BLaER1 (cell line): ENCODE measurements around the gene RBSN.

Experiments used
- H3K27ac ChIP-seq: shearing (Covaris generic); formaldehyde crosslinking; 2 replicates; pipeline ENCODE4 v1.8.1; 2022
- H3K27me3 ChIP-seq: shearing (Covaris generic); formaldehyde crosslinking; 2 replicates; pipeline ENCODE4 v1.8.1; 2022
- H3K36me3 ChIP-seq: shearing (Covaris generic); formaldehyde crosslinking; 2 replicates; pipeline ENCODE4 v1.8.1; 2022
- H3K4me1 ChIP-seq: shearing (Covaris generic); formaldehyde crosslinking; 2 replicates; pipeline ENCODE4 v1.8.1; 2022
- H3K4me2 ChIP-seq: shearing (Covaris generic); formaldehyde crosslinking; 2 replicates; pipeline ENCODE4 v1.8.1; 2022
- H3K4me3 ChIP-seq: shearing (Covaris generic); formaldehyde crosslinking; 2 replicates; pipeline ENCODE4 v1.8.1; 2022
- H3K9ac ChIP-seq: shearing (Covaris generic); formaldehyde crosslinking; 2 replicates; pipeline ENCODE4 v1.8.1; 2022
- H3K9me3 ChIP-seq: shearing (Covaris generic); formaldehyde crosslinking; 2 replicates; pipeline ENCODE4 v1.8.1; 2022
- H4K20me1 ChIP-seq: shearing (Covaris generic); formaldehyde crosslinking; 2 replicates; pipeline ENCODE4 v1.8.1; 2022
- Cebpa-rat ChIP-seq: shearing (Covaris generic); IDR thresholded peaks from 2 replicates; pipeline ENCODE4 v1.8.1; 2022

The RBSN gene

DNA sequence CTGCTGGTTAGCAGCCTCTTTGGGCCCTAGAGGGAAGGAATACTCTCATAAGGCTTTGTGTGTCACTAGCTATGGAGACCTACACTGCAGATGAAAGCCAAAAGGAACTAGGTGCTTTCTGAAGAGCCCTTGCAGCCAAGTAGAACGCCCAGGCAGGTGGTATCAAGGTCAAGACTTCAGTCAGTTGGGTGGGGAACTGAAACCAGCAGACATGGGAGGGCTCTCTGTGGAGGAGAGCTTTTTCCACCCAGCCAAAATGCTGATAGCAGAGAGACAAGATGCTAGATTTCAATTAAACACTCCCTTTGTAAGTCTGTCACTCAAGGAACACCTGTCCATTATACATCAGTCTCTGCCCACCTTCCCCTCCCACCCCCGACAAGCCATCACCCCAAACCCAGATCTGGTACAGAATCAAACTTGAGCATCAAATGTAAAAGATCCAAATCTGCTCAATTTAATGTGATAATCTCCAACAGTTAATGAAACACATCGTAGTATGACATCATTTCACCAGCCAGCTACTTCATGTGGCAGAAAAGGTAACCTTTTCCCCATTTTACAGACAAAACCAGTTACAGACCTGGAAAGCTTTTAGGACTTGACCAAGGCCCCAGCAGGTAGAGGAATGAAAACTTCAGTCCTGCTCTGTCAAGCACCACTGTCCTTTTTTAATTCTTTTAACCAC, 48.4 kb downstream of the RBSN start:
- Histone ChIP-seq H3K9ac (no peak overlapping the region), H4K20me1 (peaks cover 94% of the 10 kb centered on the region), H3K36me3 (peaks cover 68% of the 10 kb centered on the region), H3K9me3 (no peaks in the 10 kb centered on the region), H3K4me2 (peak overlapping the region; percentile 34; the same call in 1 of the 2 replicates), H3K4me3 (no peak overlapping the region), H3K27me3 (no peaks in the 10 kb centered on the region), H3K27ac (no peak overlapping the region), H3K4me1 (peaks cover 58% of the 10 kb centered on the region)
- no peak for TF ChIP-seq Cebpa-rat

GRCh38 chr3:15049584-15049983, 49.4 kb downstream of the RBSN start:
- Histone ChIP-seq H3K36me3 (peaks cover 77% of the 10 kb centered on the region), H4K20me1 (peaks cover 94% of the 10 kb centered on the region), H3K27ac (no peak overlapping the region)

DNA sequence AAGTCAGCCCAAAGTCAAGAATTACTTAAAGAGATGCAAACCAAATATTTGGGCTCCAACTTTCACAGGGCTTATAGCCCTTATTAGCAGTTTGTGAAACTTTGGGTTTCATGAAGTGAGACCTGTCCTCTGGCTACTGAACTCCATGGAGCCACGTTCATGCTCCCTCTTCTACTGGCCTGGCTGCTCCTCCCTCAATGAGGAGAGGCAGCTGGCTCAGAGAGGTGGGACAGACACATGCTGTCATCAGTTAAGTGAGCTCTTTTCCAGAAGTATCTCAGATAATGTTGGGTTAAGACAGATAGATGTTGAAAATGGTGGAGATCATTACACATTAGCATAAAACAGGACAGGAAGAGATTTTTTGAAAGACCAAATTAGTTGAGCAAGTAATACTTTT, 53.3 kb downstream of the RBSN start:
- Histone ChIP-seq H3K4me2 (no peak overlapping the region), H3K9me3 (no peaks in the 10 kb centered on the region), H3K27me3 (no peaks in the 10 kb centered on the region), H3K4me1 (peaks cover 20% of the 10 kb centered on the region), H4K20me1 (peaks cover 91% of the 10 kb centered on the region), H3K27ac (no peak overlapping the region), H3K36me3 (peaks cover 98% of the 10 kb centered on the region), H3K4me3 (no peak overlapping the region), H3K9ac (no peak overlapping the region)
- TF ChIP-seq Cebpa-rat, result no peak

More at GRCh38 chr3:15049584-15049983, 49.4 kb downstream of the RBSN start:
- H3K4me3 ChIP-seq, result no peak overlapping the region
- H3K27me3 ChIP-seq, result no peaks in the 10 kb centered on the region
- no peaks in the 10 kb centered on the region for H3K9me3 ChIP-seq
- no peak overlapping the region for H3K4me2 ChIP-seq
- no peak overlapping the region for H3K9ac ChIP-seq
- H3K4me1 ChIP-seq, result peaks cover 50% of the 10 kb centered on the region
- no peak for TF ChIP-seq Cebpa-rat

DNA sequence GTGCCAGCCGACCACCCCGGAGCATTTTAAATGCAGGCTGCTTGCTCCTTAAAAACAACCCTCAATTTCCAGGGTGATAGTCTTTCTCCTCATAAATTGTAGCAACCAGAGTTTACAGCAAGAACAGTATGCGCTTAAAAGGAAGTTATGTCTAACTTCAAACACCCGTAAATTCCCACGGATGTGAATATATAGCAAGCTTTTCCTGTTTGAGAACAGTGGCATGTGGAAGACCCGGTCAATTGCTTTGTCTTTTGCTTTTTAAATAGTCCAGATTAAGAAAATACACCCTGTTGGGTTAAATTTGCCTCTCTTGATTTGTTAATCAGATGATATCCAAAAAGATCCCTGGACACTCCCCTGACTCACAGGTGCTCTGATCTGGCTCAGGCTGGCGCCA, 54.6 kb downstream of the RBSN start:
- H3K9ac ChIP-seq, result no peak overlapping the region; the same call in 1 of the 2 replicates
- no peaks in the 10 kb centered on the region for H3K9me3 ChIP-seq
- peaks cover 11% of the 10 kb centered on the region for H3K4me1 ChIP-seq
- no peak overlapping the region for H3K4me3 ChIP-seq
- peak overlapping the region; percentile 26; the same call in 1 of the 2 replicates for H3K4me2 ChIP-seq
- H3K27ac ChIP-seq, result no peak overlapping the region
- no peak for TF ChIP-seq Cebpa-rat
- H4K20me1 ChIP-seq, result peaks cover 84% of the 10 kb centered on the region
- H3K27me3 ChIP-seq, result no peaks in the 10 kb centered on the region
- peaks cover 98% of the 10 kb centered on the region for H3K36me3 ChIP-seq

- H3K9ac ChIP-seq, result no peak overlapping the region
- H3K4me3 ChIP-seq, result no peak overlapping the region
- H3K27ac ChIP-seq, result no peak overlapping the region
- H3K9me3 ChIP-seq, result no peaks in the 10 kb centered on the region
- TF ChIP-seq Cebpa-rat, result no peak
- peaks cover 79% of the 10 kb centered on the region for H4K20me1 ChIP-seq
- H3K36me3 ChIP-seq, result peaks cover 98% of the 10 kb centered on the region
- peak overlapping the region; percentile 26; the same call in 1 of the 2 replicates for H3K4me2 ChIP-seq
- H3K4me1 ChIP-seq, result peaks cover 11% of the 10 kb centered on the region
- no peaks in the 10 kb centered on the region for H3K27me3 ChIP-seq
Measured at GRCh38 chr3:15043408-15044171, 55.4 kb downstream of the RBSN start.

DNA sequence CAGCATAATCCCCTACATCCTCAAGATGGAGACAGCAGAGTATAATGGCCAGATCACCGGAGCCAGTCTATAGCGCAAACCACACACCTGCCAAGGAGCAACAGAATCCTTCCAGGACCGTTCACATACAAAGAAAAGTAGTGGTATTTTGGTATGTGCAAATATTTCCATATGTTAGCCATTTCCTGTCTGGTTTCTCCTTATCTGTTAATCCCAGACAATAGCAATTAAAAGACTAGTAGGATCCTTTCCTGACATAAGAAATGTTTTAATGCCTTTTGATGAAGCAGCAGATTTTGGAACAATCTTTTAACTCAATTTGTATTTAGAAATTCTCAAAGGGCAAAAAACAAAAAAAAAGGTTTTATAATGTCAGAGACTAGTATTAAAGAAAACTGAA, 56.0 kb downstream of the RBSN start:
- no peak overlapping the region for H3K27ac ChIP-seq
- no peak overlapping the region for H3K4me2 ChIP-seq

GRCh38 chr3:15041950-15042349, 57.0 kb downstream of the RBSN start:
- H4K20me1 ChIP-seq, result peaks cover 66% of the 10 kb centered on the region
- no peak for TF ChIP-seq Cebpa-rat
- no peaks in the 10 kb centered on the region for H3K9me3 ChIP-seq
- H3K9ac ChIP-seq, result no peak overlapping the region
- no peak overlapping the region for H3K27ac ChIP-seq
- H3K4me2 ChIP-seq, result no peak overlapping the region
- H3K36me3 ChIP-seq, result peaks cover 99% of the 10 kb centered on the region
- peaks cover 11% of the 10 kb centered on the region for H3K4me1 ChIP-seq
- no peak overlapping the region for H3K4me3 ChIP-seq
- H3K27me3 ChIP-seq, result no peaks in the 10 kb centered on the region

More for the DNA sequence above, 56.0 kb downstream of the RBSN start:
- no peak overlapping the region for H3K4me3 ChIP-seq
- H3K27me3 ChIP-seq, result no peaks in the 10 kb centered on the region
- no peaks in the 10 kb centered on the region for H3K9me3 ChIP-seq
- TF ChIP-seq Cebpa-rat, result no peak
- H3K4me1 ChIP-seq, result peaks cover 11% of the 10 kb centered on the region
- peaks cover 76% of the 10 kb centered on the region for H4K20me1 ChIP-seq
- peaks cover 99% of the 10 kb centered on the region for H3K36me3 ChIP-seq
- H3K9ac ChIP-seq, result no peak overlapping the region

GRCh38 chr3:15040844-15041243, 58.1 kb downstream of the RBSN start:
- H3K27me3 ChIP-seq, result no peaks in the 10 kb centered on the region
- H3K9ac ChIP-seq, result no peak overlapping the region
- no peak overlapping the region for H3K27ac ChIP-seq
- no peak overlapping the region for H3K4me3 ChIP-seq
- peaks cover 55% of the 10 kb centered on the region for H4K20me1 ChIP-seq
- peaks cover 99% of the 10 kb centered on the region for H3K36me3 ChIP-seq
- peaks cover 11% of the 10 kb centered on the region for H3K4me1 ChIP-seq
- no peak overlapping the region for H3K4me2 ChIP-seq
- no peaks in the 10 kb centered on the region for H3K9me3 ChIP-seq
- no peak for TF ChIP-seq Cebpa-rat

DNA sequence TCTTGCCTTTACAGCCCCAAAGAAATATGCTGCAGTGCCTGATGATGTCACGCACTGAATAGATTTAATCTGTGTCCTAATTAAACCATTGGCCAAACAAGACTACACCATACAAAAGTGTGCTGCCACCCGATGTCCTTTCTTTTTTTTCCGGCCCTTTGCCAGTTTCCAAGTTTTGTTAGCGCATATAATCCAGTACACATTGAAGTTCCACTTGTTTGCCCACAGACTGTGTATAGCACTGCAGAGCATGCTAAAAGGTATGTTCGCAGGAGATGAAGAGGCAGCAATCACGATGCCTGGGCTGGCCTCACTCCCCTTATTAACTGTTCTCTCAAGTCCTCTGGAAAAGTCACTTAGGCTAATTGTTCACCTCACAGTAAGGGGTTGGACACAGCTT, 60.6 kb downstream of the RBSN start:
- Histone ChIP-seq H3K4me3 (no peak overlapping the region), H3K4me1 (no peaks in the 10 kb centered on the region), H3K9me3 (no peaks in the 10 kb centered on the region), H3K9ac (no peak overlapping the region), H3K27ac (no peak overlapping the region), H3K27me3 (no peaks in the 10 kb centered on the region), H3K4me2 (no peak overlapping the region), H4K20me1 (peaks cover 29% of the 10 kb centered on the region), H3K36me3 (peaks cover 99% of the 10 kb centered on the region)
- TF ChIP-seq Cebpa-rat, result no peak

DNA sequence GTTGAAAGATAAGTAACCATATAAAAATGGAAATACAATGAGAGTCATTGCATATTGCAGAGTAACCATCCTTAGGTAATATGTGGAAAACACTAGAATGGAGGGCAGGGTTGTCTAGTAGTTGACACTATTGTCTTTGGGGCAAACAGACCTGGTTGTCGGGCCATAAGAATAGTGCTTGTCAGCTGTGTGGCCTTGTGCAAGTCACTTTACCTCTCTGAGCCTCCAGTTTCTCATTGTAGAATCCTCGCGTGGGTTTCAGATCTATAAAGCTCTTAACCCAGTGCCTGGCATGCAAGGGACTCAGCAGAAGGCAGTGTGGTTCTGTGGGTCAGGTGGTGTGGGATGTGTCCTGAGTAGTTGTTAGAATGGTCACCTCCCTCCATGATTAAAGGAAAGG, 65.8 kb downstream of the RBSN start:
- no peak for TF ChIP-seq Cebpa-rat
- peaks cover 99% of the 10 kb centered on the region for H3K36me3 ChIP-seq
- no peak overlapping the region for H3K4me3 ChIP-seq
- H3K27me3 ChIP-seq, result no peaks in the 10 kb centered on the region
- H3K27ac ChIP-seq, result no peak overlapping the region
- H3K9ac ChIP-seq, result no peak overlapping the region
- no peaks in the 10 kb centered on the region for H3K9me3 ChIP-seq
- H4K20me1 ChIP-seq, result no peaks in the 10 kb centered on the region
- no peaks in the 10 kb centered on the region for H3K4me1 ChIP-seq
- H3K4me2 ChIP-seq, result no peak overlapping the region
